RWPE2 (cell line): Measurements from ENCODE around the gene MCC.

Source experiments
- ATAC-seq: fragments of 200-7000 bp; cut with Tn5 transposase; 3 replicates; pipeline ENCODE4 v1.9.1; 2021; ENCODE audit warnings: low read depth
- DNase-seq: peaks from one replicate; pipeline ENCODE4 v3.0.0-alpha.2; 2020; ENCODE audit warnings: low spot score
- H3K27ac ChIP-seq: fragments of 450-650 bp; 2 replicates; pipeline ENCODE4 v1.5.1; 2017; ENCODE audit warnings: mild to moderate bottlenecking; ENCODE audit not compliant: poor library complexity, severe bottlenecking
- H3K27me3 ChIP-seq: fragments of 250-450 bp; sonication (Bioruptor Pico); 2 replicates; pipeline ENCODE4 v1.5.1; 2021; ENCODE audit warnings: mild to moderate bottlenecking, moderate library complexity; ENCODE audit not compliant: insufficient read depth, poor library complexity, severe bottlenecking
- H3K36me3 ChIP-seq: fragments of 250-450 bp; sonication (Bioruptor Pico); 2 replicates; pipeline ENCODE4 v1.5.1; 2020; ENCODE audit warnings: low read depth, mild to moderate bottlenecking, moderate library complexity
- H3K4me1 ChIP-seq: fragments of 250-450 bp; sonication (Bioruptor Pico); 2 replicates; pipeline ENCODE4 v1.5.1; 2021; ENCODE audit warnings: mild to moderate bottlenecking, moderate library complexity; ENCODE audit not compliant: insufficient read depth, poor library complexity, severe bottlenecking
- H3K4me3 ChIP-seq: fragments of 250-450 bp; sonication (Bioruptor Pico); 2 replicates; pipeline ENCODE4 v1.5.1; 2021; ENCODE audit warnings: mild to moderate bottlenecking, moderate library complexity; ENCODE audit not compliant: severe bottlenecking
- H3K9me3 ChIP-seq: fragments of 250-450 bp; sonication (Bioruptor Pico); 2 replicates; pipeline ENCODE4 v1.5.1; 2021; ENCODE audit warnings: mild to moderate bottlenecking, moderate library complexity; ENCODE audit not compliant: severe bottlenecking
- CTCF ChIP-seq: fragments of 450-650 bp; IDR thresholded peaks from one replicate; pipeline ENCODE4 v1.5.1; 2017; ENCODE audit warnings: mild to moderate bottlenecking, moderate library complexity; ENCODE audit not compliant: poor library complexity, severe bottlenecking

The MCC gene

GRCh38 chr5:113217619-113218184 lies 270.6 kb downstream of the MCC start:
- ATAC-seq = no peak
- Histone ChIP-seq H3K27me3 (no peaks in the 10 kb centered on the region), H3K4me1 (peaks cover 29% of the 10 kb centered on the region), H3K27ac (no peak overlapping the region), H3K9me3 (no peaks in the 10 kb centered on the region), H3K4me3 (no peak overlapping the region), H3K36me3 (no peaks in the 10 kb centered on the region)
- TF ChIP-seq CTCF = no peak
- DNase-seq = no peak

GRCh38 chr5:113216545-113216944 lies 271.7 kb downstream of the MCC start:
- no peak for TF ChIP-seq CTCF
- H3K27ac ChIP-seq = no peak overlapping the region
- no peak overlapping the region for H3K4me3 ChIP-seq
- no peaks in the 10 kb centered on the region for H3K9me3 ChIP-seq
- H3K27me3 ChIP-seq = no peaks in the 10 kb centered on the region
- ATAC-seq (no peak), DNase-seq (no peak)
- H3K4me1 ChIP-seq = peaks cover 32% of the 10 kb centered on the region
- no peaks in the 10 kb centered on the region for H3K36me3 ChIP-seq

- Histone ChIP-seq H3K9me3 (no peaks in the 10 kb centered on the region), H3K4me1 (peaks cover 29% of the 10 kb centered on the region), H3K36me3 (no peaks in the 10 kb centered on the region), H3K4me3 (no peak overlapping the region), H3K27me3 (no peaks in the 10 kb centered on the region), H3K27ac (no peak overlapping the region)
- DNase-seq (no peak), ATAC-seq (peak; percentile 60; the same call in 2 of the 3 replicates)
- no peak for TF ChIP-seq CTCF
These were observed 272.7 kb downstream of the MCC start for GRCh38 chr5:113215401-113216060.

GRCh38 chr5:113214606-113215323 lies 273.5 kb downstream of the MCC start:
- no peak for TF ChIP-seq CTCF
- no peak for ATAC-seq
- peaks cover 29% of the 10 kb centered on the region for H3K4me1 ChIP-seq

More at GRCh38 chr5:113214606-113215323, 273.5 kb downstream of the MCC start:
- Histone ChIP-seq H3K36me3 (no peaks in the 10 kb centered on the region), H3K9me3 (no peaks in the 10 kb centered on the region), H3K27ac (no peak overlapping the region), H3K27me3 (no peaks in the 10 kb centered on the region), H3K4me3 (no peak overlapping the region)
- no peak for DNase-seq
